COLO668 (cell line): ENCODE results near the gene SVBP.
"Not testable (repeated sequence)": the region's sequence is repeated elsewhere in the genome, so short reads cannot be mapped to it uniquely, and the experiment has no call there.

ENCODE experiments used
- DNase-seq: peaks from one replicate; lab custom pipeline; 2025; ENCODE audit not compliant: unreplicated experiment; lab: John Stamatoyannopoulos, UW

SVBP gene, protein sequence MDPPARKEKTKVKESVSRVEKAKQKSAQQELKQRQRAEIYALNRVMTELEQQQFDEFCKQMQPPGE

DNA sequence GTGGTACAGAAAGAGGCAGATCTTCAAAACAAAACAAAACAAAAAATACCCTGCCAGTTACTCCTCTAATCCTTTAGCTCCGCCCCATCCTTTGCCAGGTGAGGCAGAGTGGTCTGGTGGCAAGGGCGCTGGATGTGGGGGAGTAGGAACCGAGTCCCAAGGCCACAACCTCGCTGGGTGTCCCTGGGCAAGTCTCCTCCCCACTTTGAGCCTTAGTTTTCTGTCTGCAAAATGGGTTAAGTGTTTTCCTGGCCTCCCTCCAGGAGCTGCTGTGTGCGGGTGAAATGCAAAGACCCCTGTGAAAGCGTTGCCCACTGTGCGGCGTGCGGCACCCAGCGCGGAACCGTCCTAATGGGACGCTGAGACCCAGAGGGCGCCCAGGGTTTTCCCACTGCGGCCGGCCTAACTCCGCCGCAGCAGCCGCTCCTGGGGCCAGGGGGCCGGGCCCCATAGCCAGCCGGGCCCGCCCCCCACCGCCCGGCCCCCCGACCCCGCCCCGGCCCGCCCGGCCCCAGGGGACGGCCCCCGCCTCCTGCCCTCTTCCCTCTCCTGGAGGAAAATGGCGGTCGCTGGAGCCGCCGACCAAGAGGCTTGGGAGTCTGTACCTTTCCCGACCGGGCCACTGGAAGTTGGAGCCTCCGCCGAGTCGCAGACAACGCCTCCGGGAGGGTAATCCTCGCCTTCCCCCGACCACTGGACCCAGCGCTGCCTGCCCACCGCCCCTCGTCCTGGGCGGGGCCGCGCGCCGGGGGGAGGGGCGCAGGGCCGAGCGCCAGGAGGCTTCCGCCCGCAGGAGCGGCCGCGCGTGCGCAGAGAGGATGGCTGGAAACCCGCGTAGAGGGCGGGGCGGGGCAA lies at the start of gene SVBP, which contains the start of gene ERMAP:
Gene SVBP, minus strand, starts transcription at position 813 of the 855 bp plus-strand sequence. CDS start 853 bp downstream, outside the sequence.
Gene ERMAP, plus strand, starts transcription at position 538 of the 855 bp plus-strand sequence. CDS start 13,327 bp downstream, outside the sequence.
- DNase-seq: peak; percentile 98

DNA sequence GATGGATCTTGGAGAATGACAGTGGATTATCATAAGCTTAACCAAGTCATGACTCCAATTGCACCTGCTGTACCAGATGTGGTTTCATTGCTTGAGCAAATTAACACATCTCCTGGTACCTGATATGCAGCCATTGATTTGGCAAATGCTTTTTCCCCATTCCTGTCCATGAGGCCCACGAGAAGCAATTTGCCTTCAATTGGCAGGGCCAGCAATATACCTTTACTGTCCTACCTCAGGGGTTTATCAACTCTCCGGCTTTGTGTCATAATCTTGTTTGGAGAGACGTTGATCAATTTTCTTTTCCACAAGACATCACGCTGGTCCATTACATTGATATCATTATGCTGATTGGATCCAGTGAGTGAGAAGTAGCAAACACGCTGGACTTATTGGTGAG lies 49.4 kb upstream of the SVBP start:
- no peak for DNase-seq

DNA sequence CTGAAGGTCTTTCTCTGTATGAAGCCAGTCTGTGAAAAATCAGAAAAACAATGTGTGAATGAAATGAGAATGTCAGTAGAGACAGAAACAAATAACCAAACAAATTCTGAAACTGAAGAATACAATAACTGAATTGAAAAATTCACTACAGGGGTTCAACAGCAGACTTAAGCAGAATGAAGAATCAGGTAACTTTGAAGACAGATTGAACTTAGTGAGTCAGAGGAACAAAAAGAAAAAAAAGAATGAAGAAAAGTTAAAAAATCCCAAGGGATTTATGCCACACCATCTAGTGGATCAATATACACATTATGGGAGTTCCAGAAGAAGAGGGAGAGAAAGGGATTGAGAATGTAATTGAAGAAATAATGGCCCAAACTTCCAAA lies 43.8 kb upstream of the SVBP start:
- no peak for DNase-seq

DNA sequence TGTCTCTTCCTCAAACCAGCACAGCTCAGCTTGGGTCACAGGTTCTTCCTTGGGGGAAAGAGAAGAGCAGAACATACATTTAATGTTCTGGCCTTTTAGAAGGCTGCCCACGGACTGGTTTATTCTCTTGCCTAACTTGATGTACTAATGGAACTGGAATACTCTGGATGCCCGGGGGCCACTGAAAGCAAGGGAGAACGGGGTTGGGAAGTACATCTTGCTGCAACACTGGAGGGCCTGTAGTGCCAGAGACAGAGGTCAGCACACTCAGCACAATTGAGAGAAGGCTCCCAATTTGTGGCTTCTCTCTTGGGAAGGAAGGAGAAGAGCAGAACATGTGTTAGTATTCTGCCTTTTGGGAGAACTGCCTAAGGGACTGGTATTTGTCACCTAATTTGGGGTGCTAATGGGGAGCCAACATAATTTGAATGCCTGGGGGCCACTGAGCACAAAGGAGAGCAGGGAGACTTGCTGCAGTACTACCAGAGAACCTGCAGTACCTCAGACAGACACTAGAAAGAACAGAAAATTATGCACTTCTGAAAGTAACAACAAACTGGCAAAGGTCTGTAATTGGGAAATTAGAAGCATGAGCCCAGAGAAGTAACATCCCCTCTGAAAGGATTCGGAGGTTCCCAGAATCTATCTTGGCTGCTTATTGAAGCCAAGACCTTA lies 43.3 kb upstream of the SVBP start:
- no peak for DNase-seq

DNA sequence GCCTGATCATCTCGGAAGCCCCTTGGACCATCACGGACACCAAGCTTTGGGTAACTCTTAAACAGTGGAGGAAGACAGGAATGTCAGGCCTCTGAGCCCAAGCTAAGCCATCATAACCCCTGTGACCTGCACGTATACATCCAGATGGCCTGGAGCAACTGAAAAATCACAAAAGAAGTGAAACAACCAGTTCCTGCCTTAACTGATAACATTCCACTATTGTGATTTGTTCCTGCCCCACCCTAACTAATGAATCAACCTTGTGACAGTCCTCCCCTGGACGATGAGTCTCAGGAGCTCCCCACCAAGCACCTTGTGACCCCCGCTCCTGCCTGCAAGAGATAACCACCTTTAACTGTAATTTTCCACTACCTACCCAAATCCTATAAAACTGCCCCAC lies 42.2 kb upstream of the SVBP start:
- not testable (repeated sequence) for DNase-seq

DNA sequence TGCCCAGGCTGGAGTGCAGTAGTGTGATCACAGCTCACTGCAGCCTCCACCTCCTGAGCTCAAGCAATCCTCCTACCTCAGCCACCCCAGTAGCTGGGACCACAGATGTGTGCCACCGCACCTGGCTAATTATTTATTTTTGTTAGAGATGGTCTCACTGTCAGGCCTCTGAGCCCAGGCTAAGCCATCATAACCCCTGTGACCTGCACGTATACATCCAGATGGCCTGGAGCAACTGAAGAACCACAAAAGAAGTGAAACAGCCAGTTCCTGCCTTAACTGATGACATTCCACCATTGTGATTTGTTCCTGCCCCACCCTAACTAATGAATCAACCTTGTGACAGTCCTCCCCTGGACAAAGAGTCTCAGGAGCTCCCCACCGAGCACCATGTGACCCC lies 39.4 kb upstream of the SVBP start:
- not testable (repeated sequence) for DNase-seq

DNA sequence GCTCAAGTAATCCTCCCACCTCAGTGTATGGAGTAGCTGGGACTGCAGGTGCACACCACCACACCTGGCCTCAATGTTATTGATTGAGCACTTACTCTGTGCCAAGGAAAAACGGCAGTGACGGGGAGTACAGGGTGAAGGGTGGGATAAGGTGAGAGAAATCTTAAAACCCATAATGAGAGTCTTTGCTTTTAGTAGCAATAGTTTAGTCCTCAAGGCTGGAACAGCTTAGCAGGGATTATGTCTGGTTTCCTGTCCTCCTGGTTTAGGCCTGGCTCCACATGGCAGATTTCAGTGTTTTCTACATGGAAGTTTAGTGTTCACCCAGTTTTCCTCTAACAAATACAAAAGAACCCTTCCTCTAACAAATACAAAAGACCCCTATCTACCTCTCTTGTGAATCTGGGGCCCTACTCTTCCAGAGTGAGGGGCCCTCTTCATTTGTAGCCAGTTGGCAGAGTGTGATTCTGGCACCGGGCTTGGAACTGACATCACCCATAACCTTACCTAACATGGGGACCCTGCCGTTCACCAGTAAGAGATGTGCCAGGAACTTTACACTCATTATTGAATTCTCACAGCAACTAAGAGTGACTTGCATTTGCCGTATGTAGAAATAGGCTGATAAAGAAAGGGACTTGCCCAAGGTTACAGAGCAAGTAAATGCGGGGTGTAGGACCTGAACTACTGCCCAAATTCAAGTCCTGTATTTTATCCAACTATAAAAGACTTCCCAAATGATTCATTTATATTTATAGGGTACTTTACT lies 36.1 kb upstream of the SVBP start:
- no peak for DNase-seq

DNA sequence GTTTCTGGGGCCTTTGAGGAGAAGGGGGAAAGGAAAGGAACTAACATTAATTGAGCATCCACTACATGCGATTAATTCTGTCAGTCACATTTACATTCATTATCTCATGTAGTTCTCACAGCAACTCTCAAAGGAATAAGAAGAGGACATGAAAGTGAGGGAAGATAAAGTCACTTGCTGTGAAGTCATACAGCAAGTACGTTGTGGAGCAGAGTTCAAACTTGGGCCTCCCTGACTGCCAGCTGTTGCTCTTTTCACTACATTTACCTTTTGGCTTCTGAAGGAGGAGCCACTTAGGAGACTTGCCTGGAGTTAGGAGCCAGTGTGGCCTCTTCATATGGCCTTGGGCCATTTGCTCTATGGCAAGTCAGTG lies 35.4 kb upstream of the SVBP start:
- no peak for DNase-seq

DNA sequence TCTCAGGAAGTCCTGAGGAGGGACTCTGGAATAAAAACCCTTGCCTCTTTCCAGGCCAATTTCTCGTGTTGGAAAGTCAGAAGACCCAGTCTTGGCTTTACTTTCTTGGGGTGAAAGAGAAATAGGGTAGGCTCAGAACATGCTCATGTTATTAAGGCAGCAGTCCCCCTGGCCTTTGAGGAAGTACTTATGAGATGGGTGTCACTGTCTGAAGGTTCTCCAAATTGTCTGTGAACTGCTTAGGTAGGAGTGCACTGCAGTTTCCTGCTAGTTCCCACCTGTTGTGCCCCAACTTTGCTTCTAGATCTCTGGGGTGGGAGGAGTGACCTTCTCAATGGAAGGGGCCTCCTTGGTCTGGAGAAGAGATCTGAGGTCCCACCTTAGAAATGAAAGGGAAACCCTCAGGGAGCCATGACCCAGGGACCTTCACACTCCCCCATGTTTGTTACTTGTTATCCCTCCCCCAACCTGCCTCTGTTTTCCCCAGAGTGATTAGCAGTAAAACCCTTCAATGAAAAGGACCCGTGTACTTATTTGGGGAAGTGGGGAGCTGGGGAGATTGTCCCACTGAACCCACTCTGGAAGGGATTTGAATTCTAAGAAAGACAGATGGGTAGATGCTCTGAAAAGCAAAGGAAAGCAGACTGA lies 34.9 kb upstream of the SVBP start:
- no peak for DNase-seq

DNA sequence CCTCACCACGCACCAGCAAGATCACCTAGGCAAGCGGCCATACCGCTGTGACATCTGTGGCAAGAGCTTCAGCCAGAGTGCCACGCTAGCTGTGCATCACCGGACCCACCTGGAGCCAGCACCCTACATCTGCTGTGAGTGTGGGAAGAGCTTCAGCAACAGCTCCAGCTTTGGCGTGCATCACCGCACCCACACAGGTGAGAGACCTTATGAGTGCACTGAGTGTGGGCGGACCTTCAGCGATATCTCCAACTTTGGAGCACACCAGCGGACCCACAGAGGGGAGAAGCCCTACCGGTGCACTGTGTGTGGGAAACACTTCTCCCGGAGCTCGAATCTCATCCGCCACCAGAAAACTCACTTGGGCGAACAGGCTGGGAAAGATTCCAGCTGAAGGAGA lies 34.2 kb upstream of the SVBP start:
- no peak for DNase-seq

DNA sequence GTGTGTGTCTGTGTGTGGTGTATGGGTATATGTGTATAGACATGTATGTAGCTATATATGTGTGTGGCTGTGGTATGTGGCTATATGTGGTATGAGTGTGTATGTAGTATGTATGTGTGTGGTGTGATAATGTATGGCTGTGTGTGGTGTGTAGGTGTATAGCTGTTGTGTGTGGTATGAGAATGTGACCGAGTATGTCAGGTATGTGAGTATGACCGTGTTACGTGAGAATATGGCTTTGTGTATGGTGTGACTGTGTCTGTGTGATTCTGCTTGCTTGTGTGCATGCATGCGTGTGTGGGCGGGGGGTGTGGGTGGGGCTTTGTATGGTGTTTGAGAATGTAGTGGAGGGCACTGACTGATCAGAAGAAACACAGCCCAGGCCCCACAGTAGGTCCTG lies 32.7 kb upstream of the SVBP start:
- no peak for DNase-seq

DNA sequence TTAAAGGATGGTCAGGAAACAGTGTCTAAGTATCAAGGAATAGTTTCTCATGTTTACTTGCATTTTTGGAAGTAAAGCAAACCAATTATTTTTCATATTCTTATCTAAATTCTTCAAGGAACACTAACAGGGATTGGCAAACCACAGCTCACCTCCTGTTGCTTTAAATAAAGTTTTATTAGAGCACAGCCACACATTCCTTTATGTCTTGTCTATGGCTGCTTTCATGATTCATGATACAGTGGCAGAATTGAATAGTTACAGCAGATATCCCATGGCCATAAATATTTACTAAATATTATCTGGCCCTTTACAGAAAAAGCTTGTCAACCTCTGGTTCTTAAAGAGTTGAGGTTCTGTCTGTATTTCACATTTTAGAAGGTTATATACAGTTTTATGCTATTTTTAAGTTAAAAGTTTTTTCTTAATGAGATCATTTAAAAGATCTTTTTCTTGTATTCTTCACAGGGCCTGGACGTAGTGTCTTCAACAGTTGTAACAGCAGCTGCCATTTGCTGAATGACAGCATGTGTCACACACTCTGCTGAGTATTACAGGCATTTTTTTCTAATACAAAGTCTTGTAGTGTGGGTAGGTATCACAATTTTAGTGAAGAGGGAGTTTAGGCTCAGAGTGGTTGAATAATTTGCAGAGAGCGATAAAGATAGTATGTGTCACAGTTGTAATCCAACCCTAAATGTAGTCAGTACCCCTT lies 31.8 kb upstream of the SVBP start:
- no peak for DNase-seq

DNA sequence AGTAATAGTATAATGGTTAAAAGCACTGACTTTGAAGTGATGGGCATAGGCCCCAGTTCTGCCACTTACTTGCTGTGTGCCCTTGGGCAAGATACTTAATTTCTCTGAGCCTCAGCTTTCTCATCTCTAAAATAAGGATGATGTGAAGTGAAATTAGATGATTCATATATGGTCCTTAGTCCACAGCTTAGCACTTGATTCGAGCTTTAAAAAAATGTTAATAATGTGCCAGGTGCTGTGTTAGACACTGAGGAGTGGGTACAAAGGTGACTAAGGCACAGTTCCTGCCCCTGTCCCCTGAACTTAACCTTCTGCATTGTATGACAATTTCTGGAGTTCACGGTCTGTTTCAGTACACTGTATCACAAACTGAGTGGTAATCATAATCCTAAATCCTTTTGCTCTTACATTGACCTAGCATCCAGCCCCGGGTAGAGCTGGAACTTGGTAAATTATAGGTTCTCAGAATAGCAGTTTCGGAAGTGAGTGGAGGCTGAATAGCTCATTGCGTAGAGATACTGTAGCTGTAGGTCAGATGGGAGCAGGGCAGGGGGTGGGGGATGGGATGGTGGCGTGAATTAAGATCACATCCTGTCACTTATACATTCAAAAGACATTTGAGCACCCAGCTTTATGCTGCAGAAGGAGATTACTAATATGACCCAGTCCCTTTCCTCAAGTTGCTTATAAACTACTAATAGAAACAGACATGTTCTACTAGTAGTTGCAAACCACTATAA lies 30.7 kb upstream of the SVBP start:
- DNase-seq: no peak

DNA sequence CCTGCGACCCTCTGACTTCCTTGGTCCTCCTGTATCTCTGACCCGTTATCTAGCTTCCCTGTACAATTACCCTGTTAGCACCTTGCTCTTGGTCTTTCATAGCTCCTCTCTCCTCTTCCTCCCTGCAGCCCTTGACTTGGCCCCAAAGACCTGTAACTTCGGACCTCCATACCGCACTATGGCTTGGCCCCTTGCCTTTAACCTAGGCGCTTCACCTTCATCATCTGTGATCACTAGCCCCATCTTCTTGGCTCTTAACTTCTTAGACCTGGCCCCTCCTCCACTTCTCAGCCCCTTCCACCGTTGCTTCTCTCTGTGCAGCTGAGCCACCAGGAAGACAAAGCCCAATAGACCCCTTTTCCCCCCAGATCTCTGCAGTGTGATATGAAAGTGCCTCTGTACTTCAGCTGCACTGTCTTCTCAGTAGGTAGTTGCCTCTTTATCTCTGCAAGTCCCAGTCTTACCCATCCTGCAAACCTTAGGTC lies 30.0 kb upstream of the SVBP start:
- no peak for DNase-seq

DNA sequence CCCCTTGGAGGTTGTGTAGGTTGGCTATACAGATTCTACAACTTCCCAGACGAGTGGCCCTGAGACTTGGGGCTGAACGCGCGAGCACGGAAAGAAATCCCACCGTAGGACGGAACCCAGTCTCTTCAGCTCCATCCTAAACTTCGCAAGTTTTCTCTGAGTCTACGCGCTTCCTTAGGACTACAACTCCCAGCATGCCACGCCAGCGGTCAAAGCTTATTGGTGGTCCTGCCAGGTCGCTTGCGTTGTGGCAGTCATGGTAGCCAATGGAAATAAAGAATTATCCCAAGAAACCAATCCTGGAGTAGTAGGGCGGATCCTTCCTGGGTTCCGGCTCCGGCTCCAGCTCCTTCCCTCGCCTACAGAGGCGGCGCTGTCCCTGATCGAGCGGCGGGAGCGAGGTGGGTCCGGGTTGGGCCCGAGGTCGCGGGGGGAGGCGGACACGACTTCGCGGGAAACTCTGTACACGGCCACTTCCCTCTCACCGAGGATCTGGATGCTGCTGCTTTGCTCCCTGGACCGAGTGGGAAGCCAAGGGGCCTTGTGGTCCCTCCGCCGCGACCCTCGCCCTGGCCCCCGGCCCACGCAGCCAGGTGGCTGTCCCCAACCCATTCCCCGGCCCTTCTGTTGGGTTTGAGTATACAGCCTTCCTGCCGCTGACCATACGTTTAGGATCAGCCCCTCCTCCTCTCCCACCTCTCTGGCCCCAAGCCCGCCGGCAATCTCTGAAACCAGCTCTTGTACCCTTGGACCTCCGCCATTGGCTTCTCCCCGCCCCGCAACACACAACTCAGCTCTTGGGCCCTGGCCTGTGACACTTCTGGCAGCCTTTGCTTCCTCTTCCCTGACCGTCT lies 29.3 kb upstream of the SVBP start, which contains the start of gene ZNF691:
Gene ZNF691, plus strand, starts transcription at position 357 of the 854 bp plus-strand sequence. CDS start 3,046 bp downstream, outside the sequence.
- DNase-seq: peak; percentile 98

DNA sequence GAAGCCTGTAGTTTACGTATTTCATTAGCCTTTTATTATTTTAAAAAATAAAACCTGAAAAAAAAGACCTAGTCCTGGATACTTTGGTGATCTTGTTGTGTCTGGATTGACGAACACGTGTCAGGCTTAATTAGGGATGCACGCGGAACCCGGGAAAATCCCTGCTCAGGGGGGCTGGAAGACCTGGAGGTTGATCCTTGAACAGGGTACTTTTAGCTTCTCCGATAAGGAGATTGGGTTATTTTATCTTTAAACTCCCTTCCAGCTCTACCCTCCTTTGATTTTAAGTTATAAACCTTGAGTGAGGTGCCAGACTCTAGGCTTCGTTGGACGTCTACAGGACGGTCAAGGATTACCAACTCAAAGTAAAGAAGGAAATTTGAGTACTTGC lies 28.7 kb upstream of the SVBP start:
- DNase-seq: no peak

DNA sequence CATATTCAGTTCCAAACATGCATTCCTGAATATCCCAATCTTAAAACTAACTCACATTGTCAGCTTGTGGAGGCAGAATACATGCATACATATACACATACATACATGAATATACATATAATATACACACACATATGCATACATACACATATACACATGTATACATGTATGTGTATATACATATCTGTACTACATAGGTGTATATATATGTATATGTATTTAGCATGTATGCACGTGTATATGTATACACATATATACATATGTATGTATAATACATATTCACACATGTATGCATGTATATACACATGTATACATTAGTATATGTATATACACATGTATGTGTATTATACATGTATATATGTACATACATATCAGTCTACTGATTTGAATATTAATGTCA lies 28.0 kb upstream of the SVBP start:
- DNase-seq: no peak

DNA sequence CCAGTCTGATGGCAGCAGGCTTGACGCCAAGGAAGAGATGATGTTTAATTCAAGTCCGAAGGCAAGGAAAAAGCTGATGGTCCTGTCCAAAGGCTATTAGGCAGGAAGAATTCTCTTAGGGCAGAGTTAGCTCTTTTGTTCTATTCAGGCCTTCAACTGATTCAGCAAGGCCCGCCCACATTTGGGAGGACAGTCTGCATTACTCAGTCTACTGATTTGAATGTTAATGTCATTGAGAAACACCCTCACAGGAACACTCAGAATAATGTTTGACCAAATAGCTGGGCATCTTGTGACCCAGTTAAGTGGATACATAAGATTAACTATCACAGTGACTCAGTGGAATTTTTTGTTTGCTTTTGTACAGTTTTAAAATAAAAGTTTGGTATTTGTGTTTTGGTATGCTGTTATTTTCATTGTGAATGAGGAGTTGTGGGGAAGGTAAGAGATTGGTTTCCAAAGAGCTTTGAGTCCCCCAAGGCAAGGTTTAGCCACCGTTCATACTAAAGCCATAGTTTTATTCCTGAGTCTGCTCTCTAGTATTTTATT lies 27.5 kb upstream of the SVBP start:
- no peak for DNase-seq
